Jurkat, Clone E6-1 (cell line): ENCODE data around the gene LMF2.

ENCODE experiments used
- DNase-seq: peaks from one replicate; pipeline ENCODE4 v3.0.0-alpha.2; 2011; ENCODE audit warnings: low read depth, low spot score
- H3K4me3 ChIP-seq: 2 replicates; pipeline ENCODE4 v1.5.1; 2011; ENCODE audit warnings: mild to moderate bottlenecking, low read length, control low read depth, moderate library complexity

The LMF2 gene

DNA sequence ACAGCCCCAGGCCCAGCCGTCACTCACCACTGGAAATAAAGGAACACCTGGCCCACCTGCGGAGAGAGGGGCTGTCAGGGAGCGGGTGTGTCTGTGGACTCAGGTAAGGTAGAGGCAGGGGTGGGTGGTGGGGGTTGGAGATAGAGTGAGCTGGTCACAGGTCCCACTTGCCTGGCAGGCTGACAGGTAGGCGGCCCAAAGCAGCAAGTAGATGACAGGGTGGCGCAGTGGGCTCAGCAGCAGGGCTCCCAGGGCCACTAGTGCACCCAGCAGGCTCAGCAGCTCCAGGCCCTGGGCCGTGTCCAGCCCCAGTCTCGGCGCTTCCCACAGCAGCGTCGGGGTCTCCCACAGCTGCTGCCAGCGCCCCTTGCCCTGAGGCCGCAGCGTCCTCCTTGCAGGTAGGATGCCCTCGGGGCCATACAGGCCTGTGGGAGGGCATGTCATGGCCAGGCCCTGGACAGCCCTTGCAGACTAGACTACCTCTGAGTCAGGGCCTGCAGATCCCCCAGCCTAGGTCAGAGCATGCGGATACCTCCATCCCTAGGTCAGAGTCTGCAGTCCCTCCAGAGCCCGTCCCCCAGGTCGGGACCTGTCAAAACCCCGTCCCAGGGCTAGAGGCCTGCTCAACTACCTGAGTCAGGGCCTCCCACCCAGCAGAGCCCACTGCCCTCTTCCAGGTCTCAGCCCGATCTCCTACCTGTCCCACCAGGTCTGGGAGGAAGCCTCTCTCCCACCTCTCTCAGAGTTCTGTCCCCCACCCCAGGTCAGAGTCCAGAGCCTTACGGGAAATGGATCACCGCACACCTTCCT lies 686 bp downstream of the LMF2 start:
- peak overlapping the region; percentile 94 for H3K4me3 ChIP-seq
- no peak for DNase-seq

DNA sequence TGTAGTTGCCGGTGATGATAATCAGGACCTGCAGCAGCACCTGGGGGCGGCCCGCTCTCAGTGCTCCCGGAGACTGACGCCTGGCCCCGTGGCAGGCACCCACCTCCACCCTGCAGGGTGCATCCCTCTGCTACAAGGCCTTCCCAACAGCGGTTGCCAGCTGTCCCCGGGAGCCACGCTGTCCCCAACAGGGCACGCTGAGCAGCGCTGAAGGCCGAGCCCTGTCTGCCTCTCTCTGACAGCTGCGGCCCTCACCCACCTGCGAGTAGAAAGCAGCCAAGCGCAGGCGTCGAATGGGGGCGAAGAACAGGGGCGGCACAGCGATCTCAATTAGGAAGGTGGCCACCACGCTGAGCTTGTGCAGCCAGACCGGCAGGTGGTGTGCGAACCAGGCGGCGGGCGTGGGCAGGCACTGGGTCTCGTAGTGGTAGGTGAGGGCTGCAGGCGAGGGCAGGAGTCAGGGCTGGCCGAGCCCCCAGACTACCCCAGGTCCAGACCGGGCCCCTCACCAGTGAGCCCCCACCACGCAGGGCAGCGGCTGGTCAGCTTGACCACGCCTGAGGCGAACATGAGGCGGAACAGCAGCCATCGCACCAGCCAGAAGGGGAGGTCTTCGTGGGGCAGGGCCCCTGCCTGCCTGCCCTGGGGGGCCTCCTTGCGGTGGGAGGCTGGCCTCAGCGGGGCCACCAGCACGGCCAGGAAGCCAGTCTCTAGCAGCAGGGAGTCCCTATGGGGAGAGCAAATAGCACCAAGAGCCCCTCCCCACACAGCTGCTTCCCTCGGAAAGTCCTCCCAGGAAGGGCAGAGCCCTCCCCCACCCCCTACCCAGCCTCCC lies 1.5 kb downstream of the LMF2 start:
- no peak for DNase-seq
- peak overlapping the region; percentile 94 for H3K4me3 ChIP-seq

DNA sequence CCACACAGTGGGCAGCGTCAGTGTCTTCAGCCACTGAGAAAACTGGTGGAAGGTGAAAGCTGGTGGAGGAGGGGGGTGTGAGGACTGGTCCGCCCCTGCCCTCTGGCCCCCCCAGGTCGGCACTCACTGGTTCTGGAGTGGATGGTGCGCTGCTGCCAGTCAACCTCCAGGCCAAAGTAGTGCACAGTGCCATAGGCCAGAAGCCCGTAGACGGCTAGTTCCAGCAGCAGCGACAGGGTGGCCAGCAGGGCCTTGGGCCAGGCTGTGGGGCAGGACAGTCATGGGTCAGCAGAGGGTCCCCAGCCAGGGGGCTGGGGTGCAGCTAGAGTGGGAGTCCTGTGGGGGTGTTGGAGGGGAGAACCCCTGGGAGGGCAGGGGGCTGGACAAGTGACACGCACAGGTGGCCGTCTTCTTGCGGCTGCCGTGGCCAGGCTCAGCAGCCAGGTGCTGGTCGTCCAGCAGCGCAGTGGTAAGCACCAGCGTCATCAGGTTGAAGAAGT lies 2.2 kb downstream of the LMF2 start:
- no peak for DNase-seq
- no peak overlapping the region for H3K4me3 ChIP-seq

DNA sequence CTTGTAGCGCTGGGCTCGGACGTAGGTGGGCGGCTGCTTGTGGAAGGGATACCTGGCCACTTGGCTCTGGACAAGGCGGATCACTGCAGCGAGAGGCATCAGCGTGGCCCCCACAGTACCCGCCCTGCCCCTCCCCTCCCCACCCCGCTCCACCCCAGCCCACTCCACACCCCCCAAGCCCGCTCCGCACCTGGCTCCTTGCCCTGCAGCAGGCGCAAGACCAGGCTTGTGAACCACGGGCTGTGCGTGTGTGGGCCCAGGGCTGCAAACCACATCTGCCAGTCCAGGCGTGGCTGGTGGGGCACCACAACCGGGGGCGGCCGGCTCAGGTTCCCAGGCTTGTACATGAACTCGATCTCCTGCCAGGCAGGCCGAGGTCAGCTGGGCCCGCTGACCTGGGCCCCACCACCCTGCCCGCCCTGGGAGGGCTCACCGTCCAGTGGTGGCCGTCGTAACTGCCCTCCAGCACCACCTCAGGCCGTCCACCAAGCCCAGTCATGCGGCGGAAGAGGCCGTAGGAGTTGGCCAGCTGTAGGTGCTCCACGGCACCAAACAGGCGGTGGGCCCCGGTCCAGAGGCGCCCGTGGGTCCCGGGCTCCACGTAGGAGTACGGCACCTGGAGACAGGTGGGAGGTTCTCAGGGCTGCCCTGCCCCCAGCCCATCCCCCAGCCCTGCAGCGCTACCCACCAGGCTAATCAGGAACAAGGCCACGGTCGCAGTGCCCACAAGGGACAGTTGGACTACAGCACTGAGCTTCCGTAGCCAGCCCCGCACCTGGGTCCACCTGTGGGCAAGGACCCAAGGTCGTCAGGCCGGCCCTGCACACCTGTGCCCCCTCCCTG lies 2.9 kb downstream of the LMF2 start:
- DNase-seq: no peak
- no peak overlapping the region for H3K4me3 ChIP-seq

DNA sequence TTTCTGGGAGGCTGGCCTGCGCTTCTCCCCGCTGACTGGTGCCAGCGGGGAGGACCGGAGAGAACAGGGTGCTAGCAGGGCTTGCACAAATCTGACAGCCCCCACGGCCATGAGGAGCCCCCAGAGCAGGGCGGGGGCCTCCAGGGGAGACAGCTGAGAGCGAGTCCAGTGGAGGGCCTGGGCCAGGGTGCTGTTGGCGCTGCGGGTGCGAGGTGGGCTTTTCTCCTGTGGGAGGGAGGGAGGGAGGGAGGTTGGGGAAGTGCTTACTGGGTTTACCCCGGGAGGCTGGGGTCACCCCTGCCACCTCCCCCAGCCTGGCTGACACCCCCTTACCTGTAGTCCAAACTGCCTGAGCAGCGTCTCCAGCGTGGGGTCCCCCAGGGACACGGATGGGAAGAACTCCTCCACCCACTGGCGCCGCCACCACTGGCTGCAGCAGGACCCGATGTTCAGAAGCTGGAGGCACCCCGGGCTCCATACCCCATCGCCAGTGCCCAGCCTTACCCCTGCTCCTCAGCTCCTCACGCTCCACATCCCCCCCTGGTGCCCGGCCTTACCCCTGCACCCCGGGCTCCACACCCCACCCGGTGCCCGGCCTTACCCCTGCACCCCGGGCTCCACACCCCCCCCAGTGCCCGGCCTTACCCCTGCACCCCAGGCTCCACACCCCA lies 3.9 kb downstream of the LMF2 start:
- no peak overlapping the region for H3K4me3 ChIP-seq

DNA sequence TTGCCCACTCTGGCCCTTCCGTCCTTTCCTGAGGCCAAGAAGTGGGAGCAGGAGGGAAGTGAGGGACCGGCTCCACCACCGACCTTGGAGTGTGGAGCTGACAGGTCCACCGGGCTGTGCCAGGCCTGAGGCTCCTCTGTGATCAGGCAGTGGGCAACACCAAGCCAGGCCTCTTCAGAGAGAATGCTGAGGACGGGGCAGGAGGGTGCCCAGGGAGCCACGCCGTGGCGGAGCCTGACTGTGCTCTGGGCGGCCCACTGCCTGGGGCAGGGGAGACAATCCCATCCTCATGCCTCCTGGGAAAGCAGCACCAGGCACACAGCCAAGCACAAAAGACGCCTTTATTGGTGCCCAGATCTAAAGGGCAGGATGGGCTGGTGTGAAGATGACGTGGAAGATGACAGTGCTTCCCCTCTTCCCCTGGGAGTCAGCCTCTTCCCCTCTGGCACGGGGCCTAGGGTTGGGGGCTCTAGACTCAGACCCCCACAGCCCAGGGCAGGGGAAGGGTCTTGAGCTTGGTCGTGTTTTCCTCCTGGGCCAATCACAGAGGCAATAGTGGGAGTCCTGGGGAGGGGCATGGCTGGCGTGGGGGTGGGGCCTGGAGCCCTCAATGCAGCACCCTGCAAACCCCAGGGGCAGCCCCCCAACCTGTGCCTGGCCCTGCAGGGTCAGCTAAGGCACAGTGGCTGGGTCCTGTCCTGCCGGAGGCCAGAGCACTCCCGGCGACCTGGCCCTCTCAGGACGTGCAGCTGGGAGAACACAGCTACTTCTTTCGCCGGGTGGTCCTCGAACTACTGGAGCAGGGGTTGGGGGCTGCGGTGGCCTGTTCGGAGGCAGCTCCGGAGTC lies 4.7 kb downstream of the LMF2 start:
- no peak for DNase-seq

More for the DNA sequence above, 3.9 kb downstream of the LMF2 start:
- DNase-seq: no peak

DNA sequence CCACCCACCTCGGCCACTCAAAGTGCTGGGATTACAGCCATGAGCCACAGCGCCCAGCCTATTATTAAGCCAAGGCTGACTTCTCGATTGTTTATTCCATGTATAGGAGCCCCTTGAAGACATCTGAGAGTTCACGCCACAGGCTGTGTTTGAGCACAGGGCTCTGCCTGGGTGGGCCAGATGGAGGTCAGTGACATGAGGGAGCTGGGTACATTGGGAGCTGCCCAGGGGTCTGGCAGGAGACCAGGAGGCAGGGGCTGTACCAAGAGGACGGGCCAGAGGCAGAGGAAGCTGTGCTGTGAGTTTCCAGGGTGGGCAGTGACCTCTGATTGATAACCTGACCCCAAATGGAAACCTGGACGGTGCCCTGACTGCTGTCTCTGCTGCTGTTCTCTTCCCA lies 5.4 kb downstream of the LMF2 start:
- DNase-seq: no peak

More for the DNA sequence above, 4.7 kb downstream of the LMF2 start:
- H3K4me3 ChIP-seq: no peak overlapping the region

DNA sequence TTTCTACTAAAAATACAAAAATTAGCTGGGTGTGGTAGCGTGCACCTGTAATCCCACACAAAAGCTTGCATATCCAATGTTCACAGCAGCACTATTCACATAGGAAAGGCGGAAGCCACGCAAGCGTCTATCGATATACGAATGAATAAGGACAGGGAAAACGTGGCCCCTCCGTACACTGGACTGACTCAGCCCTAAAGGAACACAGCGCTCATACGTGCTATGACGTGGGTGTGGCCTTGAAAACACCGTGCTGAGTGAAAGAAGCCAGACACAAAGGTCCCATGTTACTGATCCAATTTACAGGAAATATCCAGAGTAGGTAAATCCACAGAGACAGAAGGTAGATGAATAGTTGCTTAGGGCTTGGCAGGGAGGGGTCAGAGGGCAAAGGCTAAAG lies 7.0 kb downstream of the LMF2 start:
- no peak overlapping the region for H3K4me3 ChIP-seq
- no peak for DNase-seq

More for the DNA sequence above, 5.4 kb downstream of the LMF2 start:
- no peak overlapping the region for H3K4me3 ChIP-seq

DNA sequence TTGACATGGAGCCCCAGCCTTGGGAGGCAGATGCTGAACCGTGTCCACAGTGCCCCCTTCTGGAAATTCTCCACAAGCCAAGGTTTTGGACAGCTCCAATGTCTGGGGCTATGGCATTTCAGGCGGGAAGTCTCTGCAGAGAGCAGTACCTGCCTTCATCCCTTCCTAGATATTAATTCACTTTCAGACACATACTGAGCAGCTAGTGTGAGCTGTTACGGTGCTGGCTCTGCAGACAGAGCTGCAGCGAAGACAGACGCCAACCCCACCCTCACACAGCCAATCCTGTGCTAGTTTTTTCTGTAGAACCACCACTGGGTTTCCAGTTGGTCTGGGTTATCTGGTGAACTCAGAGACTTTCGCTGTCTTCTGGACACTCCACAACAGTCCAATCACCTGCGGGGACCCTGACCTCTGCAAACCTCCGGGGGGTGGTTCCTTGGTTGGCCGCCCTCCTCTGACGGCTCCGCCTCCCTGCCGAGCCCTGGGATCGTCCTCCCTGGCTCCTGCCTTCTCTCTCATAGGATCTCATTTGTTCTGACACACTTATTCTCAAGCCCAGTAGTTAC lies 9.1 kb downstream of the LMF2 start:
- H3K4me3 ChIP-seq: no peak overlapping the region

DNA sequence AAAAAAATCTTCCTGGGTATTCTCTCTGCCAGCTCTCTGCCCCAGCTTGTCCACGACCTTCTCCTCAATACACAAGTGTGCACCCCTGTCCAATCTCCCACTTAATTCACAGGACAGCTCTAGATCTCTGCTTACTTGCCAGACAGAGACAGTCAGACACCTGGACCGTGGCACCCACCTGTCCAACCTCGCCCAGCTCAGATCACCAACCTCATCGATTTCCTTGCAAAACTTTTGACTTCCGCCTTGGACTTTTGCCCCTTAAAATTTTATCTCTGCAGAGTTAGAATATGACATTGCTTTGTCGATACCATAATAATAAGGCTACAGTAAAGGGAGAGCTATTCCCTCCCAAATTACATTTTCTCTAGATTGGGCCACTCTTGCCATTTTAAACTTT lies 10.4 kb downstream of the LMF2 start:
- H3K4me3 ChIP-seq: no peak overlapping the region
- no peak for DNase-seq

More for the DNA sequence above, 9.1 kb downstream of the LMF2 start:
- peak; percentile 50 for DNase-seq

DNA sequence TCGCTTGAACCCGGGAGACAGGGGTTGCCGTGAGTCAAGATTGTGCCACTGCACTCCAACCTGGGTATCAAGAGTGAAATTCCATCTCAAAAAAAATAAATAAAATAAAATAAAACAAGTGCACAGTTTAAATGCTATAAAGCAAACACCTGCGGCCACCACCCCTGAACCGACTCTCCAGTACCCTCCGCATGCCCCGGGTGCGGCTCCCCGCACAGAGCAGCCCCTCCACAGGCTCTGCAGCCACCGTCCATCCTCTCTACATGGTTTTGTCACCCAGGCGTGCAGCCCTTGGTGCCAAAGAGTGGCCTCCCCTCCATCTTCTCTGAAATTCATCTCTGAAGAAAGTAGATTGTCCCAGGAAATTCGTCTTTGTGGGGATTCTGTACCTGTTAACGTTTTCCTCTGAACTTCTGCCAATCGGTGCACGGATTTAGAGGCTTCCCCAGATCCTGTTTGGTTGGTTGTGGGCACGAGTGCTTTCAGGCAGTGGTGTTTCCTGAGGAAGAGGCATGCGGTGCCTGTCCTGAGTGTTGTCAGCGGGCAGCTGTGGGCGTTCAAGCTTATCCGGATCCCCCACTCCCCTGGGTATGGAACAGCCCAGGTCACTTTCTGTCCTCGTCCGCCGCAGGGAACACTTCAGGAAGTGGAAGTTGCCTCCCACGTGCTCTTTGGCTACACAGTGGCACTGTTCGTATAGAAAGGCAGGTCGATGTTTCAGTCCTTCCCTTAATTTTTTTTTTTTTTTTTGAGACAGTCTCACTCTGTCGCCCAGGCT lies 16.8 kb downstream of the LMF2 start:
- no peak for DNase-seq
- no peak overlapping the region for H3K4me3 ChIP-seq

DNA sequence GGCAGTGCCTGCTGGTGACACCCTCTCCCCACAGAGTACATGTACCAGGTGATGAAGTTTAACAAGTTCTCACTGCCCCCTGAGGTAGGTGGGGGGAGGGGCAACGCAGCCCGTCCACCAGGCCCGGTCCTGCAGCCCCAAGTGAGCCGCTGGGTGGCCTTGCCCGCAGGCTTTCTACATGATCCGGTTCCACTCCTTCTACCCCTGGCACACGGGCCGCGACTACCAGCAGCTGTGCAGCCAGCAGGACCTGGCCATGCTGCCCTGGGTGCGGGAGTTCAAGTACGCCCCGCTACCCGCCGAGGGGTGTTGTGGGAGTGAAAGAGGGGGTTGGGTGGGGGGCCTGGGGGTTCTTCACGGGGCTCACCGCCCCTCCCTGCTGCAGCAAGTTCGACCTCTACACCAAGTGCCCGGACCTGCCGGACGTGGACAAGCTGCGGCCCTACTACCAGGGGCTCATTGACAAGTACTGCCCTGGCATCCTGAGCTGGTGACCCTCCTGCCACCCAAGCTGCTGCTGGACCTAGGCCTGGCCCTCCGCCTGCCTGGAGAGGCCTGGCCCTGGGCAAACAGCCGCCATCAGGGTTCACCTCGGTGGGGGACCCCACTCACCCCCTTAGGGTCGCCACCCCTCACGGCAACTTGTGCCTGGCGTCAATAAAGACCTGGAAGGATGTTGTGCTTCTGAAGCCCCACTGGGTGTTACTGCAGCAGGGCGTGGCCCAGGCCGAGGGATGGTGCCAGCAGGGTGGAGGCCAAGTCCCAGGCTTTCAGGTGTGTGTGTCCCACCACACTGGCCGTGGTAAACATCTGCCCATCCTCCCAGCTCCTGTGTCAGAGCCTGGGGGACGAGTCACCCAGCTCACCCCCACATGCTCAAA lies 17.9 kb downstream of the LMF2 start:
- H3K4me3 ChIP-seq: no peak overlapping the region
- no peak for DNase-seq

DNA sequence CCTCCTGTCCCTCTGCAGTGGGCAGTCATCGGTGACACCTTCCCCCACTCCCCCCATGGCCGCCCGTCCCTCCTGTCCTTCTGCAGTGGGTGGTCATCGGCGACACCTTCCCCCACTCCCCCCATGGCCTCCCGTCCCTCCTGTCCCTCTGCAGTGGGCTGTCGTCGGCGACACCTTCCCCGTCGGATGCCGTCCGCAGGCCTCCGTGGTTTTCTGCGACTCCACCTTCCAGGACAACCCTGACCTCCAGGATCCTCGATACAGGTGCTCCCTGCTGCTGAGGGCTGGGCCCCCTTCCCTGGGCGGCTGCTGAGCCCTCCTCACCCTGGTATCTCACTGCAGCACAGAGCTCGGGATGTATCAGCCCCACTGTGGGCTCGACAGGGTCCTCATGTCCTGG lies 18.6 kb downstream of the LMF2 start:
- H3K4me3 ChIP-seq: no peak overlapping the region
- no peak for DNase-seq

DNA sequence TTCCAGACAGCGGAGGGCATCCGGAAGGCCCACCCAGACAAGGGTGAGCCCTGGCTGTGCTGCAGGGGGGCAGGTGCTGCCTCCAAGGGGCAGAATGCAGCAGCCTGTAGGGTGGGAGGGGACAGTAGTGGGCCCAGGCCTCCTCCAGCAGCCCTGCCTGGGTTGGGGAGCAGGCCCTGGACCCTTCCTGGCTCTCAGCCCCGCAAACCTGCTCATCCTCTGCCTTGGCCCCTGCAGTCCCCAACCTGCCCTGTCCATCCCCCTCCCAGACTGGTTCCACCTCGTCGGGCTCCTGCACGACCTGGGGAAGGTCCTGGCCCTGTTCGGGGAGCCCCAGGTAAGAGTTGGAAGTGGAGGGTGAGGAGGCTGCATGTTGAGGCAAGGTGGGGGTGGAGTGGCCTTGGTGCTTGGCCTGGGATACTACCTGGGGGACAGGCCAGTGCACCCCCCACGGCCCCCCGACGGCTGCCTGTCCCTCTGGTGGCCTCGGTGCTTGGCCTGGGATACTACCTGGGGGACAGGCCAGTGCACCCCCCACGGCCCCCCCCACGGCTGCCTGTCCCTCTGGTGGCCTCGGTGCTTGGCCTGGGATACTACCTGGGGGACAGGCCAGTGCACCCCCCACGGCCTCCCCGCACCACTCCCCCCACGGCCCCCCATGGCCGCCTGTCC lies 19.4 kb downstream of the LMF2 start:
- DNase-seq: no peak
- H3K4me3 ChIP-seq: no peak overlapping the region

DNA sequence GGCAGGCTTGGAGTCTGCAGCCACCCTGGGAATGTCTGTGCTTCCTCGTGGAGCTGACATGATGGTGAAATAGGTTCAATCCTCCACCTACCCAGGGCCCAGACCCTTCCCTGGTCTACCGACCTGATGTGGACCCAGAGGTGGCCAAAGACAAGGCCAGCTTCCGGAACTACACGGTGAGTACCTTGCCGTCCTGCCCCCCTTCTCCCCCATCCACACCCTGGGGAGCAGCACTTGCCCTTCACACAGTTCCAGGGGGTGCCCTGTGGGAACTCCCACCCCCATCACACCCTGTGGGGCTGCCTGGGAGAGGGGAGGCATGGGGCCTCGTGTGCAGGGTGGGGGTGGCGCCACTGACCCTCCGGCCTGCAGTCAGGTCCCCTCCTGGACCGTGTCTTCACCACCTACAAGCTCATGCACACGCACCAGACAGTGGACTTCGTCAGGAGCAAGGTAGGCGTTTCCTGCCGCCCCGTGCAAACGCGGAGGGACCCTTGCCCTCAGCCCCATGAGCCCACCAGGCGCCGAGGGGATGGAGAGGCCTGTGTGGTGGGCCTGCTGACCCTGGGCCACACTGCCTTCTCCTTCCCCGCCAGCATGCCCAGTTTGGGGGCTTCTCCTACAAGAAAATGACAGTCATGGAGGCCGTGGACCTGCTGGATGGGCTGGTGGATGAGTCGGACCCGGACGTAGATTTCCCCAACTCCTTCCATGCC lies 20.1 kb downstream of the LMF2 start:
- DNase-seq: no peak
- H3K4me3 ChIP-seq: no peak overlapping the region
